ENCODE results near the gene MICAL3.

Gene MICAL3

DNA sequence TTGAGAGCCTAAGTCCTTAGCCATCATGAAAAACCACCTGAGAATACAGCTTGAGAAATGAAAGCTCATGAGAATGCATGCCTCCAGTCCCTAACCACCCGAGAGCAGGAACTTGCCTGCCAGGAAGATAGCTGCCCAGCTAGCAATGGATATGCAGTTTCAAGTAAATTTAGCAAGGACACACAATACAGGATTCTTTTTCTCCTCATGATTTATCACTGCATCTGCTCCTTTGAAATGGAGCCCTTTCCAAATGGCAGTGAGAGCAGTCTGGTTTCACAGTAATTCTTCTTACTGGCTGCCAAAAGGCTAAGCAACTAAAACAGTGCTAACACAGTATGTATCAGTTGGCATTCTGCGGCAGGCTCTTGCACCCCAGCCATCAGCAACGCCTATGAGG, 109.9 kb downstream of the MICAL3 start:
- intact Hi-C loops (cut with DNase I), result no loop called here
- peak in 4 of 42 donors; percentile 9 to 69 (median 47) for DNase-seq

DNA sequence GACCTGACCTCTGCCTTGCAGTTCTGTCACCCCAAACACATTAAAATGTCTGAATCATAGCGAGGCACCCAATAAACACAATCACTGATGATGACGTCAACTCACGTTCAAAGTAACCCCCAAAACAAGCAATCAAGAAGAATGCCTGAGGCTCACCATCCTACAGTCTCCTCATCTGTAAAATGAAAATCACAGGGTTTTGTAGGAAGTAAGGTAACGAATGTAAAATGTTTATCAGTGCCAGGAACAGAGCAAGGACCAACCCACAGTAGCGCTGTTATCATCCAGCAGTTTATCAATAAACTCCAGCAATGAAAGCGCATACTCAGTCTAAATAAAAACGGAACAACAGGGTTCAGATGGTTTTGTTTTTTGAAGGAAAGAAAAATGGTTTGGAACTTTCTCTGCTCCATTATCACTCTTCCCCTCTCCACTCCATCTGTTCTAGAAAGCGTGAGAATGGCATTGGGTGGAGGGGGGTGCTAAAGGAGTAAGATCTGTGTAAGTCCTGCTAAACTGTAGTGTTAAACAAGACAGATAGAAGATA, 110.5 kb downstream of the MICAL3 start:
- peak in 1 of 42 donors; percentile 3 for DNase-seq
- intact Hi-C loops (cut with DNase I), result no loop called here

DNA sequence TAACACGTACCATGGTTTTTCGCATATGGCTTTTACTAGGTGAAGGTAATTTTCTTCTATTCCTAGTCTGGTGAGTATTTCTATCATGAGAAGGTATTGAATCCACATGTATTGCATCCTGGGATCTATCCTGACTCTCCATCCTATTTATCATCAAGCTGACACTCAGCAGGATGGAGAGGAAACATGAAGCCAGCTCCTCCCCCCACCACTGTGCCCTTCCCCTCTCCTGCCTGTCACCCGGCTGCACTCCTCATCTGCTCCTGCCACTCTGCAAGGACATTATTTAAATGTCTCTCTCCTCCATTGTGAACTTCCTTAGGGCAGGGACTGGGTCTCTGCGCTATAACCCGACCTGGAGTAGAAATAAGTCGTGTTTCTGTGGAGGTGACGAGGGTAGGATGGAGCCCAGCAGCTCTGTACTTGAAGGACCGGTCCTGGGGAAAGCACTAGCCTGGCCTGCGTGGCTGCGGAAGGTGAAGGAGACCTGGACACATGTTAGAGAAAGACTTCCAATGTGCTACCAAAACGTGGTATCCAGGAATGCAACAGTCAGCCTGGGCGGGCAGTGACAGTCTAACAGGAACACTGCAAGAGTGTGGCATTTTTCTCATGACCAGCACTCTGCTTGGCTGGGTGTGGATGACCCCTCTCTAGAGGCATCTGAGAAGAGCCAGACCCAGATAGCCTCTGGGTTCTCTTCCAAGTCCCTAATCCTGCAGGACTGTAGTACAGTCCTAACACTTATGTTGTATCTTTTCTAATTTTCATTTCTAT, 111.2 kb downstream of the MICAL3 start:
- intact Hi-C loops (cut with DNase I), result no loop called here
- DNase-seq, result peak in 2 of 42 donors; percentile 4 to 9

DNA sequence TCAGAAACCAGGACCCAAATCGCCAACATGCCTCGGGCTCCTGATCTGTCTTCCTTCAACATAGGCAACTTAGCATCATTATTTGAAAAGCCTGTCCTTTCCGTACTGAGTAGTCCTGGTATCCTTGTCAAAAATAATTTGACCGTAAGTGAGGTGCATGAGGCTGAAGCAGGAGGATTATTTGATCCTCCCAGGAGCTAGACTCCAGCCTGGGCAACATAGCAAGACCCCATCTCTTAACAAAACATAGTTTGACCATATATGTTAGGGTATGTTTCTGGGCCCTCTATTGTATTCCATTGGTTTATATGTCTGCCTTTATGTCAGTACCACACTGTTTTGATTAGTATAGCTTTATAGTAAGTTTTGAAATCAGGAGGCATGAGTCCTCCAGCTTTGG, 112.5 kb downstream of the MICAL3 start:
- peak in 1 of 42 donors; percentile 4 for DNase-seq

DNA sequence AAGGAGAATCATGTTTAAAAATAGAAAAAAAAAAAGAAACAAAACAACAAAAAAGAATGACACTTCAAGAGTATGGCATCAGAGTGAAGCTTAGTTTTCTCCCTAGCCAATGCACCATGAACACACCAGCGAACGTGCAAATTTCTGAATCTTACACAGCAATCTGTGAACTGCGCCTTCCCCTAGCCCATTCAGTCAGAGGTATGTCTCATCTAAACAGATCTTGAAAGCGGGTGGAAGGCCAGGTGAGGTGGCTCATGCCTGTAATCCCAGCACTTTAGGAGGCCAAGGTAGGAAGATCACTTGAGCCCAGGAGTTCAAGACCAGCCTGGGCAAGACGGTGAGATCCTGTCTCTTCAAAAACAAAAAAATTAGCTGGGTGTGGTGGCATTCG, 113.1 kb downstream of the MICAL3 start:
- peak in 3 of 42 donors; percentile 6 to 28 (median 7) for DNase-seq
- intact Hi-C loops (cut with DNase I), result no loop called here

More for the DNA sequence above, 112.5 kb downstream of the MICAL3 start:
- intact Hi-C loops (cut with DNase I), result no loop called here

DNA sequence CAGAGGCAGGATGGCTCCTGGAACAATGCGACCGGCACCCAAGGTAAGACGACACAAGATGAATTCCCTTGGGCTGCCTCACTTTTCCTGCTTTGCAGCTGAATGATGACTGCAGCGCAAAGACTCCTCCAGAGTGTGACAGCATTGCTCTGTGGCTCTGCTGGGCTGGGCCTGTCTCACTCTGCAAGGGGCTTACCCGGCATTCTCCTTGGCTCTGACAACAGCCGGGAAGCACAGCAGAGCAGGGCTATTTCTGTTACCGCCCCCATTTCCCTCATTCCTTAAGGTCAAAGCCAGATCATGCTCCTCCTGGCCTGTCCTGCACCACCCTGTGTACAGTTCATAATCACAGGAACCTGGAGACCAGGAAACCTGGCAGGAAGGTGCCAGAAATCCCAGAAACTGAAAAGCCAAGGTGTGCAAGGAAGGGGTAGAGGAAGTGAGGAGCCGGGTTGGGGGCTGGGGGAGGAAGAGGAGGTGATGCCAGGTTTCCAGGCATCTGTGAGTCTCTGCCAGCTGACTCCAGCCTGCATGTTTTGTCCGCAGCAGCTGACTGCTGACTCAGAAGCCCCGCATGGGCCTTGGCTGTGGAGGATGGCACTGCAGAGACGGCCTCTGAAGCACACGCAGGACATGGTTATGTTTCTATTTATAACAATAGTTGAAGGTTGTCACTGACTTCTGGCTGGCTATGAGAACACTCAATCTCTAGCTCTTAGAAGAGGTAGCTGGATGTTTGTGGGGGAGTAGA, 113.6 kb downstream of the MICAL3 start:
- DNase-seq, result peak; percentile 66 to 95 (median 84)
- intact Hi-C loops (cut with DNase I), result no loop called here

DNA sequence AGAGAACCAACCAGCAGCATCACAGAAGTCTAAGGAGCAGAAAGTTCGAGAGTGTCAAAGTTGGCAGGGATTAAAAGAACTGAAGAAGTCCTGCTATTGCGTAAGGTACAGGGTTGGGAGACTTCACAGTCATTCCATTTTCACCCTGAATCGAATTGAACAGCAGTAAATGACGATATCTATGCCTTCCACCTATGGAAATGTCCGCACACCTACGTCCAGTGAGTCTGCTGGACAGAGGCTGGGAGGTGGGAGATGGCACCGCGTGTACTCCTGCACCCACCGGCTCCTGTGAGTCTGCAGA, 116.7 kb downstream of the MICAL3 start:
- no peak for DNase-seq
- intact Hi-C loops (cut with DNase I), result loop anchor here (10.0 kb wide), 1 partner anchor 107 kb away; no protein-coding TSS in a partner anchor

DNA sequence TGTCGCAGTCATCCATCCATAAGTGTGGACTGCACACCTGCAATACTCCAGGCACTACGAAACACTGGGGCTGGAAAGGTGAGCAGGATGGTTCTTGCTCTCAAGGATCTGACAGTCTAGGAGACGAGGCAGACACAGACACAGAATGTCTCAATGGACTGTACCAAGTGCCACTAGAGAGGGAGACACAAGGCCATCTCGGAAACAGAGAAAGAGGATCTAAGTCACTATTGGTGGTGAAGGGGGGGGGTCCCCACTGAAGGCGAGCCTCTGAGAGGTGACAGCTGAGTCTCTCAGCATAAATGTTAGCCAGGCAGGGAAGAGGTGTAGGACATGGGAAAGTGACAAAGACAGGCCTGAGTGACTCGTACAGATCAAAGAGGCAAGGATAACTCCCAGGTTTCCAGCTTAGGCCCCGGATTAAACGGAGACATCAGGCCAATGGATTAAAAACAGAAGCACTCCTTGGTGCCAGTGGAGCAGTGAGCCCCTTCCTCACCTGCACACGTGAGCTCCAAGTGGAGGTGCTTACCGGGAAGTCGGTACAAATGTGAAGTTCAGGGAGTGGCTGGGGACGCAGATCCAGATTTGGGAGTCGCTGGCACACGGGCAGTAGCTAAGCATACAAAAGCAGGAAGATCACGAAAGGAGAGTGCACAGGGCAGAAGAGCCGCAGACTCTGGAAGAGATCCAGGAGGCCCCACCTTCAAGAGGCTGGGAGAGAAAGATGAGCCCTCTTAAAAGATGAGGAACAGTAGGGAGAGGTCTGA, 117.2 kb downstream of the MICAL3 start:
- intact Hi-C loops (cut with DNase I), result loop anchor here (10.0 kb wide), 1 partner anchor 108 kb away; no protein-coding TSS in a partner anchor
- no peak for DNase-seq

DNA sequence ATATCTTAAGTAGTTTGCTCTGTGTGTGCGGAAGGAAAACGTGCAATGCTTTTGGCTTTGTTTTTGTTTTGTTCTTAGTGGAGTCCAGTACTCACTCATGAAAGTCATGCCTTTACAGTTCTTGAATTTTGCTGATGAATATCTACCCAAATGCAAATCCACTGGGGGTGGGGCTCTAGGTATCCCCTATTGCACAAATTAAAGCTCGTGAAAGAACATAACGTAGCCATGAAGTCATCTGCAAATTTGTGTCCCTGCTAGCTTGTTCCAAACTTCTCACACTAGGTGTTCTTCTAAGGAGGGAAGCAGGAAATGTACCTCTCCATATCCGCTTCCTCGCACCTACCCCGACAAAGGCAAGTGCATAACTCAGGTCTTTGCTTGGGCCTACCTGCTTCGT, 118.9 kb downstream of the MICAL3 start:
- no peak for DNase-seq
- intact Hi-C loops (cut with DNase I), result loop anchor here (10.0 kb wide), 1 partner anchor 109 kb away; no protein-coding TSS in a partner anchor

DNA sequence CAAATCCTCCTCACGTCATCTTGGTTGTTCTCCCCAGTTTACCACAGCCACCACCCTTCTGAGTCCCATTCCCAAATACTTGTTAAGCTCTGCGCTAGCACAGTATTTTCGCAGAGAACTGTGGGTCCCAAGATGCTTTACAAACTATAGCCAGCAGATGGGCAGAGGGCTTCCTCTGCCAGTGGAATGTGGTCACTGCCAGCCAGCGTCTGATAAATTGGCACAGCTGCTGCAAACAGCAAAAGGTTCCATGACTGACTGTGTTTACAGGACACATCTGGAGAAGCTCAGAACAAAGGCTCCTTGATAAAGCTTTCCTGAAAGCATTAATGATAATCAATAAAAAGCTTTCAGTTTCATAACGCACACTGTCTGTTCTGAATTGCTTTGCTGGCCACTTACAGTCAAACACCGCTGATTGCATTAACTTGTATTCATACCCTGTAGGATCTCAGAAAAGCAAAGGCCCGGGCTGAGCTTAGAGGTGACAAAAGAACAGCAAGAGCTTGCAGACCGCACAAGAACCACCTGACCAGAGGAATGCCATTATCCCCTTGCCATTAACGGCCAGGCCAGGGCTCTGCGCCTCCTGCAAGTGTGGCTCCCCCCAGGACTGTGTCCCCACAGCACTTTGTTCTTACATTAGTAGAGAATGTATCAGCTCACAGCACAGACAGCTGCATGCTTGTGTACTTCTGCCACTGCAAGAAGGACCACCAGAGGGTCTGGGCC, 120.6 kb downstream of the MICAL3 start:
- peak in 29 of 42 donors; percentile 30 to 83 (median 59) for DNase-seq
- intact Hi-C loops (cut with DNase I), result loop anchor here (10.0 kb wide), 1 partner anchor 111 kb away; no protein-coding TSS in a partner anchor

DNA sequence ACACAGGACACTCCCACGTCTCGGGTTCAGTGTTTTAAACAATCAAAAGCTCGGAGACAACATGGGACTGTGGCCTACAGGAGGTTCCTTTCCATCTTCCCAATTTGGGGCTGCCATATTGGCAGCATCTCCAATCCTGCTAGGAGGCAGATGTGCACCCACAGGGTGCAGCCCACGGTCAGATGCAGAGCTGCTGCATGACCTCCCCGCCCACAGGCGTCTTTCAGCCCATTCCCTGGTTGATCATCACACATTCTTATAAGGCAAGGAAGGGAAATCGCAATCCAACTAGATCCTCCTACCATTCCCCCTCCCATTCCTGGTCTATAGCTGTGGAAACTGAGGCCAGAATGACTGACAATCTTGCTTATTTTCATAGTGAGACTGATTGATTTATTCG, 121.4 kb downstream of the MICAL3 start:
- intact Hi-C loops (cut with DNase I), result loop anchor here (10.0 kb wide), 1 partner anchor 112 kb away; no protein-coding TSS in a partner anchor
- DNase-seq, result no peak

DNA sequence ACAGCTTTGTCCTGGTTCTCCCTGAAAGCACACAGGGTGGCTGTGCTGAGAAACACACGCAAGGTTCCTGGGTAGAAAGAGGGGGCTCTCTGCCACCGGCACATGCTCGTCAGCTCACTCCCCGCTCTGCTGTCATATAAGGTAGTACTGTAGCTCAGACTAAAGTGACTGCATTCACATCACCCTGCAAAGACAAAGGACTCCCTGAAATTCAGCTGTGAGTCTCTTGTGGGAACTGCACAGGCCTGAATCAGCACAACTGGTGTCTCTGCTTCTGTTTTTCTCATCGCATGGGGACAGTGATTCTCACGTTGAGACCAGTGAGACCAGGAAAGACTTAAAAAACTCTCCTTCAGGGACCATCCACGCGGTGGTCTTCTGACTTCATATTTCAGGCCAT, 126.0 kb downstream of the MICAL3 start:
- intact Hi-C loops (cut with DNase I), result loop anchor here (5.0 kb wide), 1 partner anchor 179 kb away; the partner anchor contains the start of gene PEX26
- DNase-seq, result peak in 4 of 42 donors; percentile 24 to 45 (median 32)

DNA sequence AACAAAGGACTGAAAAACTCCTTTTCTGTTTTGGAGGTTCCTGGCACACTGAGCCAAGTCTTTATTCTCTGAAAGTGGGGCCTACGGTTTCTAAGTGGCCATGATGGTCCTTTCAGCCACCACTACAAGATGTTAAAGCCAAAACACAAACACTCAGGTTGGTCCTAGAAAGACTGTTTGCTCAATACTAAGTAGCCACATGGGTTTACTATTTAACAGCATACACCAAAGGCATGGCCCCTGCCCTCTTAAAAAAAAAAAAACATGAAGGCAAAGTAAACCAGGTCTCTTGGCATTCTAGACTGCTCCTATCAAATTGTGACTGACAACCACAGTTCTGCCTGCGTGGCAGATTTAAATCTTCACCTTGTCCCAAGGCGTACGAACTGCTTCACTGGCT, 126.5 kb downstream of the MICAL3 start:
- no peak for DNase-seq
- intact Hi-C loops (cut with DNase I), result loop anchor here (5.0 kb wide), 1 partner anchor 179 kb away; the partner anchor contains the start of gene PEX26

DNA sequence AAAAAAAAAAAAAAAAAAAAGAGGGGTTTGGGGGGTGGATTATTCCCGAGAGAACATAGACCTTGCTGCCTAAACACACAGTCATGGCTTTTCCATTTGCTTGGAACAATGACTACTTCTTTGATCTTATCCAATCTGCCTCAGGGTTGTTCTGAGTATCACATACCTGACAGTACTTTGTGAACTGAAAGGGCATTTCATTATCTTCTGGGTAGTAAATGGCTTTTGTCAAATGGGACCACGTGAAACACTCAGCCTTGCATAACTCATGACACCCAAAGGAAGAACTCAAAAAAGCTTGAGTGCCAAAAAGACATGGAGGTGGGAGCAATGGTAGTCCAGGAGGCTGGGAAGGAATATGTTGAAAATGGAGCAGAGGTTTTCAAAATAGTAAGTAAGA, 126.9 kb downstream of the MICAL3 start:
- no peak for DNase-seq
- intact Hi-C loops (cut with DNase I), result loop anchor here (5.0 kb wide), 1 partner anchor 180 kb away; the partner anchor contains the start of gene PEX26

DNA sequence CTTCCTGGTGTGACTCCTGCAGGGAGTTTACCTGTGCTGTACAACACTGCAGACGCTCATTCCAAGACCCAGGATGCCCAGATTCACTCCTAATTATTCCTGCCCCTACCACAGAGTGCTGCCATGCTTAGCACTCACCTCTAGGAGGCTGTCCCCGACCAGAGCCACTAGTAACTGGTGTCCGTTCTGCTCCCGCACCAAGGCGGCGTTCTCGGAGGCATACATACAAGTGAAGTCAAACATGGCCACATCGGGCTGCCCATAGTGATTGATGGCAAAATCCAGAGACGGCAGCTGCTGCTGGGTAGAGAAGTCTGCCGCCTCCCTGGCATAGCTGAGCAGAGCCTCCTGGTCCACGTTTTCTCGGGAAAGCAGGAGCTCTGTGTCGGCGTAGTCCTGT, 127.8 kb downstream of the MICAL3 start:
- intact Hi-C loops (cut with DNase I), result loop anchor here (5.0 kb wide), 1 partner anchor 181 kb away; the partner anchor contains the start of gene PEX26
- DNase-seq, result peak in 36 of 42 donors; percentile 40 to 85 (median 65)

DNA sequence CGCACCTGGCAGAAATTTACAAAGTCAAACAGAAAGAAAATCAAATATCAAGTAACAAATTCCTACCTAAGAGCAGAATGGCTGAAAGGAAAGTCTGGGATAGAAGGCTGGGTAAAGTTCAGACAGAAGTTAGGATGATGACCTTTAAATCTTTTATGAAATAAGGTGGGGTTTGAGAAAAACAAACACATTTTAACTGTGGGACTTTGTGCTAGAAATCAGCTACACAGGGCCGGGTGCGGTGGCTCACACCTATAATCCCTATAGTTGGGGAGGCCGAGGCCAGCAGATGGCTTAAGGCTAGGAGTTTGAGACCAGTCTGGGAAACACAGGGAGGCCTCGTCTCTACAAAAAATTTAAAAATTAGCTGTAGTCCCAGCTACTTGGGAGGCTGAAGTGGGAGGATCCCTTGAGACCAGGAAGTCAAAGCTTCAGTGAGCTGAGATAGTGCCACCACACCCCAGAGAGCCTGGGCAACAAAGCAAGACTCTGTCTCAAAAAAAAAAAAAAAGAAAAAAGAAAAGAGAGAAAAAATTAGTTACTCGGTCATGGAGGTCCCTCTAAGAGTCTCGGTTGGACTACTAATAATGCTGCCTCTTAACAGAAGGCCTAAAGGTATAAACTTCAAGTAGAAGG, 130.3 kb downstream of the MICAL3 start:
- DNase-seq, result no peak
- intact Hi-C loops (cut with DNase I), result loop anchor here (5.0 kb wide), 1 partner anchor 62 kb away; no protein-coding TSS in a partner anchor

DNA sequence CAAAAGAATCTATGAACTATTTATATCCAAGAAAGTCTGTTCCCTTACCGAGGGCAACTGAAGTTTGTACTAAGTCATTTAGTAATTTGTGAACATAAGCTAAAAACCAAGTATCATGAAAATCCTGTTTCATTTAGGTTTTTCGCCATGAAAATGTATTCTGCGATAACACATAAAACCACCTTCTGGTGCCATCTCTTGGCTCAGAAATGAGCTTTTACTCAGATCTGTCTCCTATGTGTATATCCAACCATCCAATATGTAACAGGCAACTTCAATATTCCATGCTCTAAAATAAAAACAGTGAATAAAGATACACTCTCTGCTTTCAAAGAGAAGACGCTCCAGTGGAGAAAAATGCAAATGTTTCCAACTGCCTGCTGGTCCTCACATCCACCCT, 132.0 kb downstream of the MICAL3 start:
- no peak for DNase-seq
- intact Hi-C loops (cut with DNase I), result loop anchor here (5.0 kb wide), 1 partner anchor 60 kb away; no protein-coding TSS in a partner anchor
